Small intestine (tissue), 7 donors: Measurements from ENCODE around the gene NUDT3. TPM values are rescaled to one million over a fixed set of nuclear protein-coding genes. Genes with fewer than 3 reads are reported as not detected.
"Not testable (repeated sequence)": the region's sequence is repeated elsewhere in the genome, so short reads cannot be mapped to it uniquely, and the experiment has no call there.

Source experiments
- DNase-seq, 2 donors: peaks; one replicate each; pipeline versions ENCODE4 v3.0.0 to v3.0.0-alpha.2; 2013
- FAIRE-seq: peaks from 2 replicates; lab custom pipeline; 2012; peaks lifted over from hg19 to GRCh38; lab: Jason Lieb, UNC
- H3K27ac ChIP-seq, 3 donors: one replicate each; pipeline ENCODE4 v1.5.1; 2013; ENCODE audit warnings: low read length in 2 of 3, mild to moderate bottlenecking in 2 of 3, control low read depth in 1 of 3, inconsistent platforms in 1 of 3, low read depth in 1 of 3, moderate library complexity in 1 of 3
- H3K27me3 ChIP-seq, 3 donors: one replicate each; pipeline ENCODE4 v1.6.1; 2013; ENCODE audit warnings: low read length in 3 of 3, inconsistent platforms in 1 of 3; ENCODE audit not compliant: control insufficient read depth in 3 of 3, insufficient read depth in 3 of 3
- H3K36me3 ChIP-seq, 3 donors: one replicate each; pipeline ENCODE4 v1.6.1; 2013; ENCODE audit warnings: low read length in 3 of 3, inconsistent platforms in 1 of 3, low read depth in 1 of 3, mild to moderate bottlenecking in 1 of 3, moderate library complexity in 1 of 3; ENCODE audit not compliant: control insufficient read depth in 3 of 3, insufficient read depth in 2 of 3
- H3K4me1 ChIP-seq, 3 donors: one replicate each; pipeline ENCODE4 v1.6.1; 2013; ENCODE audit warnings: low read length in 2 of 3, inconsistent platforms in 1 of 3, low read depth in 1 of 3, mild to moderate bottlenecking in 1 of 3, moderate library complexity in 1 of 3; ENCODE audit not compliant: control insufficient read depth in 3 of 3, insufficient read depth in 2 of 3
- H3K4me3 ChIP-seq, 3 donors: one replicate each; pipeline ENCODE4 v1.5.1; 2013; ENCODE audit warnings: low read length in 3 of 3, control low read depth in 1 of 3, inconsistent platforms in 1 of 3, low read depth in 1 of 3, mild to moderate bottlenecking in 1 of 3, moderate library complexity in 1 of 3
- H3K9me3 ChIP-seq, 2 donors: one replicate each; pipeline ENCODE4 v1.6.1; 2013; ENCODE audit warnings: low read depth in 1 of 2, low read length in 1 of 2; ENCODE audit not compliant: control insufficient read depth in 2 of 2, insufficient read depth in 1 of 2
- WGBS, 3 donors: extraction: QIAGEN DNeasy Blood & Tissue Kit; methylation state at CpG; one replicate each; pipeline ENCODE4 v1.1.7; 2013; 5-methylcytosine and 5-hydroxymethylcytosine counted together
- polyA plus RNA-seq, 4 donors: library from polyadenylated mRNA; stranded (reverse) in 3 of 4; unstranded in 1 of 4; fragments of 200-250 nt in 3 of 4; fragments of 120-200 nt in 1 of 4; gene quantifications; one replicate each; pipeline versions ENCODE4 v1.2.1 to v1.2.3, GENCODE V29; 2013
- donor health status: healthy with polysubstance abuse.
- donor health status: control.
- donor health status: control.
- donor health status: Bipolar disorder and iron deficiency.
- donor health status: healthy.

The NUDT3 gene
- polyA plus RNA-seq, 4 donors: 6.5 to 13.4 (median 9.2) TPM

DNA sequence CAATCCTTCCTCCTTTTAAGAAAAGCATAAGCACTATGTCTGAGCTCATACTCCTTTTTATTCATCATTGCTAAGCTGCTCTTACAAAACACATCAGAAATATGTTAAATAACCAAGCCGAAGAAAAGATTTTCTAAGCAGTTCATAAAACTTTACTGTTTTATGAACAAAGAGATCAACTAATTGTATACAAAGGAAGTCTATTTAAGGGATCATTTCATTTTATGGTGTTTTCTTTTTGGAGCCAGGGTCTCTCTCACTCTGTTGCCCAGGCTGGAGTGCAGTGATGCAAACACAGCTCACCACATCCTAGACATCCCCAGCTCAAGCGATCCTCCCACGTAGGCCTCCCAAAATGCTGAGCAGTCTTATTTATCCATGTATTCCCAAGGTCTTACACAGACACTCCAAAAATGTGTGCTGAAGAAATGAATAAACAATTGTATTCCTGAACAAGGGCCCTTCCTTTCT, 9.3 kb downstream of the NUDT3 start:
- peak overlapping the region in 1 of 3 donors; percentile 14 for H3K27ac ChIP-seq
- WGBS, 3 donors: 66 to 92% (median 88%) methylated on average over 3 of the region's 3 CpGs
- H3K4me1 ChIP-seq: peaks cover 5 to 9% (median 6%) of the 10 kb centered on the region in 3 donors
- H3K9me3 ChIP-seq: no peaks in the 10 kb centered on the region
- peaks cover 0 to 9% (median 0%) of the 10 kb centered on the region in 3 donors for H3K36me3 ChIP-seq
- FAIRE-seq: no peak
- H3K4me3 ChIP-seq: no peak overlapping the region
- H3K27me3 ChIP-seq: no peaks in the 10 kb centered on the region
- DNase-seq: no peak

DNA sequence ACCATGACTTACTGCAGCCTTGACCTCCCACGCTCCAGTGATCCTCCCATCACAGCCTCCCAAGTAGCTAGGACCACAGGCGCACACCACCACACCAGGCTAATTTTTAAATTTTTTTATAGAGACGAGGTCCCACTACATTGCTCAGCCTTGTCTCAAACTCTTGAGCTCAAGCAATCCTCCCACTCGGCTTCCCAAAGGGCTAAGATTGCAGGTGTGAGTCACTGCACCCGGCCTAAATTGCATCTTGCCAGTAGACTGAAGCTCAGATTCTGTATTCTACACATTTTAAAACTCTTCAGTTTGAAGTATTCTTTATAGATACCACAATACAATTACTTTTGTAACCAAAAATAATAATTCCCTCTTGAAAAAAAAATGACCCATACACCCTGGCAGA, 11.4 kb downstream of the NUDT3 start:
- Histone ChIP-seq H3K4me3 (no peak overlapping the region), H3K9me3 (no peaks in the 10 kb centered on the region), H3K27ac (no peak overlapping the region), H3K4me1 (peaks cover 2 to 6% (median 5%) of the 10 kb centered on the region in 3 donors), H3K36me3 (peaks cover 0 to 9% (median 0%) of the 10 kb centered on the region in 3 donors), H3K27me3 (no peaks in the 10 kb centered on the region)
- FAIRE-seq (no peak), DNase-seq (no peak)
- WGBS, 3 donors: 91 to 94% (median 93%) methylated on average over 5 of the region's 5 CpGs

DNA sequence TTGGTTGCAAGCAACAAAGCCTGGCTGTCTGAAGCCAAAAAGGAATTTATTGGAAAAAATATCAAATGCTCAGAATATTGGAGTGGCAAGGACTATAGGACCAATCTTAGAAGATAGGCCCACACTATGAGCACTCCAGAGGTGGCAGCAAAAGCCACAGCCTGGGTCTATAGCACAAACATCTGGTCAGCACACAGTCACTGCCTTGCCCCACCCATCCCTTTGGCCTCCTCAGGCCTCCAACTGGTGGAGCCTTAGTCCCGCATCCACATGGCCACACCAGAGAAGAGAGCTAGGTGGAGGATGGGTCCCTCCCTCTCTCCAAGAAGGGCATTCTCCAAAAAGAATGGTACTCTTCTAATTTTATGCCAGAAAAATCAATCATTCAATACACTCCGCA, 14.0 kb downstream of the NUDT3 start:
- Histone ChIP-seq H3K36me3 (peaks cover 0 to 7% (median 0%) of the 10 kb centered on the region in 3 donors), H3K4me3 (no peak overlapping the region), H3K27me3 (no peaks in the 10 kb centered on the region), H3K9me3 (no peaks in the 10 kb centered on the region), H3K27ac (no peak overlapping the region), H3K4me1 (no peaks in the 10 kb centered on the region)
- DNase-seq (no peak), FAIRE-seq (no peak)
- WGBS, 3 donors: 93 to 100% (median 96%) methylated on average over 2 of the region's 2 CpGs

DNA sequence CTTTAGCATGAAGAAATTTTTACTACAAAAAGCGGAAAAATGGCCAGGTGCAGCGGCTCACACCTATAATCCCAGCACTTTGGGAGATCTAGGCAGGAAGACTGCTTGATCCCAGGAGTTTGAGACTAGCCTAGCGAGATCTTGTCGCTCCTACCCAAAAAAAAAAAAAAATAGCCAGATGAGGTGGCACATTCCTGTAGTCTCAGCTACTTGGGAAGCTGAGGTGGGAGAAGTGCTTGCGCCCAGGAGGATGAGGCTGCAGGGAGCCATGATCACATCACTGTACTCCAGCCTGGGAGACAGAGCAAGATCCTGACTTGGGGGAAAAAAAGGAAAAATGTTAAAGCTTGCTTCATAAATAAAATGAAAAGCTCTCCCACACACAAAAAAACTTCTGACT, 14.5 kb downstream of the NUDT3 start:
- DNase-seq (no peak), FAIRE-seq (no peak)
- Histone ChIP-seq H3K36me3 (peaks cover 0 to 7% (median 0%) of the 10 kb centered on the region in 3 donors), H3K27ac (no peak overlapping the region), H3K9me3 (no peaks in the 10 kb centered on the region), H3K4me3 (no peak overlapping the region), H3K27me3 (no peaks in the 10 kb centered on the region), H3K4me1 (no peaks in the 10 kb centered on the region)
- 97 to 99% (median 98%) methylated on average over 5 of the region's 5 CpGs for WGBS, 3 donors

DNA sequence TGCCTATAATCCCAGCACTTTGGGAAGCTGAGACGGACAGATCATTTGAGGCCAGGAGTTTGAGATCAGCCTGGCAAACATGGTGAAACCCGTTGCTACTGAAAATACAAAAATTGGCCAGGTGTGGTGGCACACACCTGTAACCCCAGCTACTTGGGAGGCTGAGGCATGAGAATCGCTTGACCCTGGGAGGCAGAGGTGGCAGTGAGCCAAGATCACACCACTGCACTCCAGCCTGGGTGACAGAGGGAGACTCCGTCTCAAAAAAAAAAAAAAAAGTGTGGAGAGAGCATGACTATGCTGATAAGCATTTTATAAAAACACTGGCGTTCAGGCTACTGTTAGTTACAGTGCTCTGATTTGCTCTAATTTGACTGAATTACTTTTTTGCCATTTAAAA, 14.9 kb downstream of the NUDT3 start:
- WGBS, 3 donors: 88 to 91% (median 91%) methylated on average over 5 of the region's 5 CpGs
- not testable (repeated sequence) for DNase-seq, H3K36me3 ChIP-seq, H3K27ac ChIP-seq, H3K27me3 ChIP-seq, H3K4me1 ChIP-seq, FAIRE-seq, H3K9me3 ChIP-seq, H3K4me3 ChIP-seq

DNA sequence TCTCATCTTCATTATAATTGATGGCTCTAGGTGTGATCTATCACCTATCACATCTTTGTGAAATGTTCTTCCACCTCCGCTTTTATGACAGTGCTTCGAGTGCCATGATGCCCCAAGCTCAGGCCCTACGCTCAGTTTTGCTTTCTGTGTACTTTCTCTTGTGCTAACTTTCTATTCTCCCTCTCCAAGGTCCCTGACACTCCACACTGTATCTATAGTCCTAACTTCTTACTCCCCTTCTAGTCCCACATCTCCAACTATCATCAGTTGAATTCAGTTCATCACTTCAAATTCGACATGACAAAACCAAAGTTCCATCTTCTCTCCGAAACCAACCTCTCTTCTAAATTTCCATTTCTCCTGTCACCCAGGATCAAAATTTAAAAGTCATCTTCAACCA, 16.6 kb downstream of the NUDT3 start:
- H3K36me3 ChIP-seq: peaks cover 0 to 8% (median 0%) of the 10 kb centered on the region in 3 donors
- no peaks in the 10 kb centered on the region for H3K27me3 ChIP-seq
- FAIRE-seq (no peak), DNase-seq (no peak)
- H3K9me3 ChIP-seq: no peaks in the 10 kb centered on the region
- WGBS, 3 donors: 94 to 95% (median 95%) methylated on average over 5 of the region's 5 CpGs
- H3K27ac ChIP-seq: no peak overlapping the region
- no peak overlapping the region for H3K4me3 ChIP-seq
- no peaks in the 10 kb centered on the region for H3K4me1 ChIP-seq

DNA sequence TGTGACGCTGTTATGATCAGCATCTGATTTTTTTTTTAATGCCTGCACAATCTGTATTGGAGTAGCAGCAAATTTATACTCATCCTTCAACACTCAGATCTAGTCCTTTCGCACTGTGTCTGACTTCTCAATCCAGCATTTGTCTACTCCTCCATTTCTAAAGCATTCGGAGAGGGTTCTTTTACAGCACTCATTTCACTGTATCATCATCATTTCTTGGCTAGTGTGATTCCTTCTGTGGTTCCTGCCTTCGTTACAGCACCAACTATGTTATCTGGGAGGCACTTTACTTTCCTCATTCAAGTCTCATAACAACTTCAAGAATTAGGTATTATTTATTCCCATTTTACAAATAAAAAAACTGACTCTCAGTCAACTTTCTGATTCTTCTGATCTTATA, 18.0 kb downstream of the NUDT3 start:
- Histone ChIP-seq H3K9me3 (no peaks in the 10 kb centered on the region), H3K4me3 (no peak overlapping the region), H3K27ac (no peak overlapping the region), H3K4me1 (no peaks in the 10 kb centered on the region), H3K27me3 (no peaks in the 10 kb centered on the region), H3K36me3 (peaks cover 0 to 7% (median 0%) of the 10 kb centered on the region in 3 donors)
- no peak for DNase-seq
- FAIRE-seq: no peak
- 71 to 89% (median 83%) methylated on average over 4 of the region's 4 CpGs for WGBS, 3 donors

DNA sequence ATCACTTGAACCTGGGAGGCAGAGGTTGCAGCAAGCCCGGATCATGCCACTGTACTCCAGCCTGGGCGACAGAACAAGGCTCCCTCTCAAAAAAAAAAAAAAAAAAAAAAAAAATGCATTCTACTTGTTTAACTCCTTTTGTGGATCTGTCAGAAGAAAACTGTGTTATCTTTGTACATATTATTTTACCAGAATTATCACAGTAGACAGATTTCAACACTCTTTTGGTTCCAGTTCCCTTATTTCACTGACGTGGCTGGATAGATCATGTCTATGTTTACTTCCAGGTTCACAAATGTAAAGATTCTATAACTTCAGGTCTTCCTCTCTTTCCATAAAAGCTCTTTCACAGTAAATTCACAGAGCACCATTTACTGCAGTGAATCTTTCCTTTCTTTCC, 18.4 kb downstream of the NUDT3 start:
- H3K36me3 ChIP-seq: peaks cover 0 to 7% (median 0%) of the 10 kb centered on the region in 3 donors
- H3K4me1 ChIP-seq: no peaks in the 10 kb centered on the region
- WGBS, 3 donors: 75 to 83% (median 76%) methylated on average over 3 of the region's 3 CpGs
- H3K9me3 ChIP-seq: no peaks in the 10 kb centered on the region
- H3K4me3 ChIP-seq: no peak overlapping the region
- FAIRE-seq (no peak), DNase-seq (no peak)
- no peaks in the 10 kb centered on the region for H3K27me3 ChIP-seq
- no peak overlapping the region for H3K27ac ChIP-seq

DNA sequence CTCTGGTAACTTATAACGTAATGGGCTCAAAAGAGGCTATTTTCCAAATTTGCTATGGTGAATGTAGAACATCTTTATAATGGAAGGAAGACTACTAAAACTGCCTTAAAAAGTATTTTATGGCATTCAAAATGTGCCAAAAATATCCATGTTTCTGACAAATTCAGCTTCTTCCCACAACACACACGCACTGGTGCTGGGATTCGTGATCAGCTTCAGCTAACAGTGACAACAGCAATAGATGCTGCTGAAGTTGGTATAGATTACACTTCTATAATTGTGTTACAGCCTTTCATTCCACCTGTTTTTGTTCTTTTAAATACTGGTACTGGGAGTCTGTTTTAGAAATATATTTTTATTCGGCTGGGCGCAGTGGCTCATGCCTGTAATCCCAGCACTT, 19.0 kb downstream of the NUDT3 start:
- 94 to 97% (median 94%) methylated on average over 5 of the region's 5 CpGs for WGBS, 3 donors
- Histone ChIP-seq H3K36me3 (peaks cover 0 to 4% (median 0%) of the 10 kb centered on the region in 3 donors), H3K27me3 (no peaks in the 10 kb centered on the region), H3K4me1 (no peaks in the 10 kb centered on the region), H3K9me3 (no peaks in the 10 kb centered on the region), H3K27ac (no peak overlapping the region), H3K4me3 (no peak overlapping the region)
- DNase-seq: no peak
- FAIRE-seq: no peak
